DOHH2 (cell line): ENCODE data around the gene CEP57.
A peak's percentile ranks its signal among the peaks of the same experiment; 100 is the strongest.

Experiments used
- H3F3A ChIP-seq: fragments of 200-600 bp; sonication (generic), shearing (Covaris generic); 2 replicates; pipeline ENCODE4 v1.6.0; 2016; ENCODE audit warnings: antibody characterized with exemption, mild to moderate bottlenecking; ENCODE audit not compliant: control insufficient read depth, insufficient read depth
- H3K27ac ChIP-seq: fragments of 200-600 bp; sonication (generic); 2 replicates; pipeline ENCODE4 v1.5.1; 2014; ENCODE audit warnings: low read depth, mild to moderate bottlenecking, low read length, moderate library complexity
- H3K27me3 ChIP-seq: fragments of 200-600 bp; sonication (generic); 2 replicates; pipeline ENCODE4 v1.6.1; 2014; ENCODE audit warnings: mild to moderate bottlenecking, low read length, mixed read lengths; ENCODE audit not compliant: control insufficient read depth
- H3K36me3 ChIP-seq: fragments of 200-600 bp; sonication (generic); 2 replicates; pipeline ENCODE4 v1.6.1; 2014; ENCODE audit warnings: mild to moderate bottlenecking, low read length, moderate library complexity, mixed read lengths; ENCODE audit not compliant: control insufficient read depth
- H3K4me1 ChIP-seq: fragments of 200-600 bp; sonication (generic); 2 replicates; pipeline ENCODE4 v1.6.1; 2014; ENCODE audit warnings: mild to moderate bottlenecking, low read length, mixed read lengths; ENCODE audit not compliant: control insufficient read depth
- H3K4me2 ChIP-seq: fragments of 200-600 bp; sonication (generic); 2 replicates; pipeline ENCODE4 v1.6.0; 2014; ENCODE audit warnings: mild to moderate bottlenecking, low read length, moderate library complexity
- H3K4me3 ChIP-seq: fragments of 200-600 bp; sonication (generic); 2 replicates; pipeline ENCODE4 v1.5.1; 2014; ENCODE audit warnings: mild to moderate bottlenecking, low read length, mixed read lengths
- H3K79me2 ChIP-seq: fragments of 200-600 bp; sonication (generic); 2 replicates; pipeline ENCODE4 v1.6.1; 2014; ENCODE audit warnings: mild to moderate bottlenecking, low read length, mixed read lengths; ENCODE audit not compliant: control insufficient read depth
- H3K9me2 ChIP-seq: fragments of 200-600 bp; sonication (generic); replicated peaks from 2 replicates; pipeline ENCODE4 v1.6.1; 2014; ENCODE audit warnings: mild to moderate bottlenecking, low read length, mixed read lengths; ENCODE audit not compliant: control insufficient read depth
- H3K9me3 ChIP-seq: fragments of 200-600 bp; sonication (generic); 2 replicates; pipeline ENCODE4 v1.6.1; 2014; ENCODE audit warnings: antibody characterized with exemption, low read length, mixed read lengths; ENCODE audit not compliant: control insufficient read depth, insufficient read depth
- H4K20me1 ChIP-seq: fragments of 200-600 bp; sonication (generic); 2 replicates; pipeline ENCODE4 v1.6.0; 2014; ENCODE audit warnings: low read depth, mild to moderate bottlenecking, antibody characterized with exemption, low read length, moderate library complexity; ENCODE audit not compliant: control insufficient read depth, insufficient read depth
- EZH2phosphoT487 ChIP-seq: fragments of 200-600 bp; sonication (generic); IDR thresholded peaks from 2 replicates; pipeline ENCODE4 v1.6.1; 2017; ENCODE audit warnings: borderline replicate concordance, mild to moderate bottlenecking, antibody characterized with exemption, low read length, moderate library complexity, mixed read lengths
- TF ChIP-seq, protein P1 (sequence below): fragments of 200-600 bp; sonication (generic); IDR thresholded peaks from one replicate; pipeline ENCODE4 v1.5.1; 2014; ENCODE audit warnings: antibody characterized with exemption, mild to moderate bottlenecking, low read depth, low read length; ENCODE audit not compliant: poor library complexity, severe bottlenecking

CEP57 gene

DNA sequence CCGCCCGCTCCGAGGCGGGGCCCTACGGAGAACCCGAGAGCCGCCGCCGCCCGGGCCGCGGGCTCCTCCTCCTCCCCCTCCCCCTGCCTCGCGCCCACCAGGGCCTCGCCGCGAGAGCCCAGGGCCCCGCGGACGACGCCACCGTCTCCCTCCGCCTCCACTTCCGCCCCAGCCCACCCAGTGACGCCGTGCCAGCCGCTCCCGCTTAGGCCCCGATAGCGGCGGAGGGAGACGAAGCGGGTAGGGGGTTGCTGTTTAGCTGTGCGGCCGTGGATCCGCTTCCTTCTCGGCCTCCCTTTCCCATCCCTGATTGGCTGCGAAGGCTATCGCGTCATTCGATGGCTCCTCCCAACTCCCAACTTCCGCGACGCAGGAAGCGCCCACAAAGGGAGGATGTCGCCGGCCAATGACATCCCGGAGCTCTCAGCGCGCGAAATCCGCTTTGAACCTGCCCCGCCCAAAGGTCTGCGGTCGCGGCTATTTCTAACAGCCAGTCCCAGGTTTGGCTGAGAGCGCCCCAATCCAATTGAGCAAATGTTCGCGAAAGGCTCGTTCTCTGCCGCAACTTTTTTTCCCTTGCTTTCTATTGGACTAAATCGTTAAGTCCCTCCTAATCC, 684 bp upstream of the CEP57 start, which contains the start of gene FAM76B:
Gene FAM76B (minus strand): TSS at position 277 of the 617 bp plus-strand sequence. CDS start 304 bp downstream, outside the sequence.
- H3K9me3 ChIP-seq = no peaks in the 10 kb centered on the region
- H3K4me3 ChIP-seq = peak within 1 kb of the TSS; percentile 88
- no peaks in the 10 kb centered on the region for H3K9me2 ChIP-seq
- H3K4me1 ChIP-seq = peaks cover 50% of the 10 kb centered on the region
- peaks cover 77% of the 10 kb centered on the region for H3K36me3 ChIP-seq
- H4K20me1 ChIP-seq = peaks cover 17% of the 10 kb centered on the region; the same call in 1 of the 2 replicates
- H3K4me2 ChIP-seq = peak within 1 kb of the TSS; percentile 89
- no peak for TF ChIP-seq EZH2phosphoT487
- TF ChIP-seq, protein P1, sequence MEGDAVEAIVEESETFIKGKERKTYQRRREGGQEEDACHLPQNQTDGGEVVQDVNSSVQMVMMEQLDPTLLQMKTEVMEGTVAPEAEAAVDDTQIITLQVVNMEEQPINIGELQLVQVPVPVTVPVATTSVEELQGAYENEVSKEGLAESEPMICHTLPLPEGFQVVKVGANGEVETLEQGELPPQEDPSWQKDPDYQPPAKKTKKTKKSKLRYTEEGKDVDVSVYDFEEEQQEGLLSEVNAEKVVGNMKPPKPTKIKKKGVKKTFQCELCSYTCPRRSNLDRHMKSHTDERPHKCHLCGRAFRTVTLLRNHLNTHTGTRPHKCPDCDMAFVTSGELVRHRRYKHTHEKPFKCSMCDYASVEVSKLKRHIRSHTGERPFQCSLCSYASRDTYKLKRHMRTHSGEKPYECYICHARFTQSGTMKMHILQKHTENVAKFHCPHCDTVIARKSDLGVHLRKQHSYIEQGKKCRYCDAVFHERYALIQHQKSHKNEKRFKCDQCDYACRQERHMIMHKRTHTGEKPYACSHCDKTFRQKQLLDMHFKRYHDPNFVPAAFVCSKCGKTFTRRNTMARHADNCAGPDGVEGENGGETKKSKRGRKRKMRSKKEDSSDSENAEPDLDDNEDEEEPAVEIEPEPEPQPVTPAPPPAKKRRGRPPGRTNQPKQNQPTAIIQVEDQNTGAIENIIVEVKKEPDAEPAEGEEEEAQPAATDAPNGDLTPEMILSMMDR = no peak
- H3K27me3 ChIP-seq = no peaks in the 10 kb centered on the region
- H3F3A ChIP-seq = no peaks in the 10 kb centered on the region; the same call in 1 of the 2 replicates
- H3K79me2 ChIP-seq = peaks cover 89% of the 10 kb centered on the region
- H3K27ac ChIP-seq = peak within 1 kb of the TSS; percentile 93

- H3K4me2 ChIP-seq = peak overlapping the region; percentile 87
- no peak for TF ChIP-seq EZH2phosphoT487
- TF ChIP-seq, protein P1 = no peak
- H4K20me1 ChIP-seq = peaks cover 17% of the 10 kb centered on the region; the same call in 1 of the 2 replicates
- H3K27me3 ChIP-seq = no peaks in the 10 kb centered on the region
- H3K79me2 ChIP-seq = peaks cover 89% of the 10 kb centered on the region
- no peaks in the 10 kb centered on the region for H3K9me3 ChIP-seq
- peak overlapping the region; percentile 93 for H3K27ac ChIP-seq
- H3F3A ChIP-seq = no peaks in the 10 kb centered on the region; the same call in 1 of the 2 replicates
- H3K4me3 ChIP-seq = peak overlapping the region; percentile 88
- no peaks in the 10 kb centered on the region for H3K9me2 ChIP-seq
- peaks cover 45% of the 10 kb centered on the region for H3K4me1 ChIP-seq
- peaks cover 66% of the 10 kb centered on the region for H3K36me3 ChIP-seq
Measured at GRCh38 chr11:95790933-95791708, 823 bp downstream of the CEP57 start.

GRCh38 chr11:95791709-95792033, 1.4 kb downstream of the CEP57 start:
- Histone ChIP-seq H4K20me1 (peaks cover 19% of the 10 kb centered on the region; the same call in 1 of the 2 replicates), H3K4me2 (peak overlapping the region; percentile 87), H3K9me2 (no peaks in the 10 kb centered on the region), H3K27me3 (no peaks in the 10 kb centered on the region), H3K27ac (no peak overlapping the region), H3F3A (no peaks in the 10 kb centered on the region; the same call in 1 of the 2 replicates), H3K4me3 (peak overlapping the region; percentile 88), H3K4me1 (peaks cover 40% of the 10 kb centered on the region), H3K79me2 (peaks cover 89% of the 10 kb centered on the region), H3K36me3 (peaks cover 62% of the 10 kb centered on the region), H3K9me3 (no peaks in the 10 kb centered on the region)
- TF ChIP-seq, protein P1 = no peak
- no peak for TF ChIP-seq EZH2phosphoT487
